ENCODE data around the gene SH3D19.

The SH3D19 gene

GRCh38 chr4:151199319-151200190 lies 125.8 kb downstream of the SH3D19 start:
- DNase-seq (ENCODE audit: low read depth in 1 of 2, low spot score in 1 of 2), result no peak

GRCh38 chr4:151198748-151199147 lies 126.7 kb downstream of the SH3D19 start:
- DNase-seq (ENCODE audit: low read depth in 1 of 2, low spot score in 1 of 2), result no peak

GRCh38 chr4:151197247-151197646 lies 128.2 kb downstream of the SH3D19 start:
- no peak for DNase-seq (ENCODE audit: low read depth in 1 of 2, low spot score in 1 of 2)

- DNase-seq (ENCODE audit: low read depth in 1 of 2, low spot score in 1 of 2), result no peak
Measured at GRCh38 chr4:151195801-151196200, 129.6 kb downstream of the SH3D19 start.

- DNase-seq (ENCODE audit: low read depth in 1 of 2, low spot score in 1 of 2), result no peak
Measured at GRCh38 chr4:151193414-151193813, 132.0 kb downstream of the SH3D19 start.

GRCh38 chr4:151192556-151193235 lies 132.7 kb downstream of the SH3D19 start:
- DNase-seq (ENCODE audit: low read depth in 1 of 2, low spot score in 1 of 2), result no peak

- DNase-seq (ENCODE audit: low read depth in 1 of 2, low spot score in 1 of 2), result no peak
Measured at GRCh38 chr4:151184523-151185458, 140.6 kb downstream of the SH3D19 start.

- DNase-seq (ENCODE audit: low read depth in 1 of 2, low spot score in 1 of 2), result no peak
Measured at GRCh38 chr4:151182455-151182996, 142.9 kb downstream of the SH3D19 start.

- DNase-seq (ENCODE audit: low read depth in 1 of 2, low spot score in 1 of 2), result no peak
Measured at GRCh38 chr4:151176685-151177084, 148.7 kb downstream of the SH3D19 start.

GRCh38 chr4:151175754-151176631 lies 149.4 kb downstream of the SH3D19 start:
- DNase-seq (ENCODE audit: low read depth in 1 of 2, low spot score in 1 of 2), result no peak

GRCh38 chr4:151175233-151175632 lies 150.2 kb downstream of the SH3D19 start:
- no peak for DNase-seq (ENCODE audit: low read depth in 1 of 2, low spot score in 1 of 2)

GRCh38 chr4:151174784-151175183 lies 150.6 kb downstream of the SH3D19 start:
- DNase-seq (ENCODE audit: low read depth in 1 of 2, low spot score in 1 of 2), result no peak

- no peak for DNase-seq (ENCODE audit: low read depth in 1 of 2, low spot score in 1 of 2)
Measured at GRCh38 chr4:151173871-151174270, 151.5 kb downstream of the SH3D19 start.

GRCh38 chr4:151169900-151170299 lies 155.5 kb downstream of the SH3D19 start:
- no peak for DNase-seq (ENCODE audit: low read depth in 1 of 2, low spot score in 1 of 2)

- no peak for DNase-seq (ENCODE audit: low read depth in 1 of 2, low spot score in 1 of 2)
Measured at GRCh38 chr4:151169223-151169622, 156.2 kb downstream of the SH3D19 start.

- DNase-seq (ENCODE audit: low read depth in 1 of 2, low spot score in 1 of 2), result no peak
Measured at GRCh38 chr4:151167561-151167960, 157.8 kb downstream of the SH3D19 start.

GRCh38 chr4:151166636-151167035 lies 158.8 kb downstream of the SH3D19 start:
- no peak for DNase-seq (ENCODE audit: low read depth in 1 of 2, low spot score in 1 of 2)

- DNase-seq (ENCODE audit: low read depth in 1 of 2, low spot score in 1 of 2), result no peak
Measured at GRCh38 chr4:151165205-151166000, 160.0 kb downstream of the SH3D19 start.

GRCh38 chr4:151163855-151164254 lies 161.6 kb downstream of the SH3D19 start:
- DNase-seq (ENCODE audit: low read depth in 1 of 2, low spot score in 1 of 2), result no peak

All from stimulated activated CD4-positive, alpha-beta T cell treated with anti-CD3 and anti-CD28 coated beads, Interleukin-15, amount 100 ng/mL, for 1 hour (primary cell).